NCI-H82 treated with DMSO at 0.1 percent for 48 hours (cell line): Measurements from ENCODE around the gene SEC24C.
"Not testable (repeated sequence)": the region's sequence is repeated elsewhere in the genome, so short reads cannot be mapped to it uniquely, and the experiment has no call there.

Source experiments
- DNase-seq: peaks from one replicate; lab custom pipeline; 2025; ENCODE audit not compliant: unreplicated experiment; lab: John Stamatoyannopoulos, UW

SEC24C gene

DNA sequence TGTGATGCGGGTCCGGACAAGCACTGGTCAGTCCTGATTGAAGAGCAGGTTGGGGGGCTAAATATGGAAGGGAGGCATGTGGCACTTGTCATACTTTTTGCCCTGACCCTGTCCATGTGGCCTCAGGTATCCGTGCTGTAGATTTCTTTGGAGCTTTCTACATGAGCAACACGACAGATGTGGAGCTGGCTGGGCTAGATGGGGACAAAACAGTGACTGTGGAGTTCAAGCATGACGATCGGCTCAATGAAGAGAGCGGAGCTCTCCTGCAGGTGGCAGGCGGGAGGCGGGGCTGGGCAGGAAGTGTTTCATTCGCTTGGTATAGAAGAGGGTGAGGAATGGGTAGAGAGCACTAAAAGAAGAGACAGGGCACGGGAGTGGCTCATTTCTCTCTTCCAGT lies 24.7 kb downstream of the SEC24C start:
- DNase-seq: no peak

DNA sequence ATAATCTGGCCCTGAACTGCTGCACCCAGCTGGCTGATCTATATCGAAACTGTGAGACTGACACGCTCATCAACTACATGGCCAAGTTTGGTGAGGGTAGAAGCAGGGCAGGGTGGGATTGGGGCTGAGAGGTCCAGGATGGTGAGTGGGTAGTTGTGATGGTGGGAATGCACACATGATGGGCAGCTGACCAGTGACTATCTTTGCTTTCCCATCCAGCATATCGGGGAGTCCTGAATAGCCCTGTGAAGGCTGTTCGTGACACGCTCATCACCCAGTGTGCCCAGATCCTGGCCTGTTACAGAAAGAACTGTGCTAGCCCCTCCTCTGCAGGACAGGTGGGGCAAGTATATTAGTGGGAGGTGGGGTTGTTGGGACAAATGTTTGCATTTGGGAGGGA lies 25.2 kb downstream of the SEC24C start:
- DNase-seq: no peak

DNA sequence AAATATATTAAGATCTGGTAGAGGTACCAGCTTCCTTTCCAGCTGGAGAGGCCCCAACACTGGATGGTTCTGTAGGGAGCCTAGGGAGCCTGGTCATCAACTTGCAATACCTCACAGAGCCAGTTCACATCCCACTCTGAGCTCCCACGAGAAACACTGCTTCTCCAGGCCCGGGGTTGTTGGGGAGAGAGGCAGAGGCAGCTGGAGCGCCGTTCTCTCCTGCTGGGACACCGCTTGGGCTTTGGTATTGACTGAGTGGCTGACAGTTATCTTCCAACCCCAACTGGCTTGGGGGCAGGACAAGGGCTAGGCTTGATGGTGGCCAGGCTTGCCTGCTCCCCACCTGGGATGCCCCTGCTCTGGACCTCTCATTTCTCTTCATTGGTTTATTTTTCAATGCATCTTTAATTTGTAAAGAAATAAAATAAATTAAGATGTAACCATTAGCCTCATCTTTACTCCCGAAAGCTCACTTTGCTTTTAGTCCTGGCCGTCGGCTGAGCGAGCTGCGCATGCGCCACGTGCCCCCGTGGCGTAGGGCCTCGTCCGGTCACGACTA lies 27.6 kb downstream of the SEC24C start:
- no peak for DNase-seq

DNA sequence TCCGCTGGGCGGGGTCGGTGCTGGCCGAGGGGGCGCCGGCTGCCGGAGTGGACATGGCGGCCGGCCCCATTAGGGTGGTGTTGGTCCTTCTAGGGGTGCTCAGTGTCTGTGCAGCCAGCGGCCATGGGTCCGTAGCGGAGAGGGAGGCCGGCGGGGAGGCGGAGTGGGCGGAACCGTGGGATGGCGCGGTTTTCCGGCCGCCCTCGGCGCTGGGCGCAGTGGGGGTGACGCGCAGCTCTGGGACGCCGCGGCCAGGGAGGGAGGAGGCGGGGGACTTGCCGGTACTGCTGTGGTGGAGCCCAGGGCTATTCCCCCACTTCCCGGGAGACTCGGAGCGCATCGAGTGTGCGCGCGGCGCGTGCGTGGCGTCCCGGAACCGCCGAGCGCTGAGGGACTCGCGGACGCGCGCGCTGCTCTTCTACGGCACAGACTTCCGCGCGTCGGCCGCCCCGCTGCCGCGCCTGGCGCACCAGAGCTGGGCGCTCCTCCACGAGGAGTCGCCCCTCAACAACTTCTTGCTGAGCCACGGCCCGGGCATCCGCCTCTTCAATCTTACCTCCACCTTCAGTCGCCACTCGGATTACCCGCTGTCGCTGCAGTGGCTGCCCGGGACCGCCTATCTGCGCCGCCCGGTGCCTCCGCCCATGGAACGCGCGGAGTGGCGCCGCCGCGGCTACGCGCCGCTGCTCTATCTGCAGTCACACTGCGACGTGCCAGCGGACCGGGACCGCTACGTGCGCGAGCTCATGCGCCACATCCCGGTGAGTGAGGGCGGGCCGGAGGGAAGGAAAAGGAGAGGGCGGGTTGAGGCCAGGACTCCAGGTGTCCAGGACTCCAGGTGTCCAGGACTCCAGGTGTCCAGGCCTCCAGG lies 28.3 kb downstream of the SEC24C start:
- DNase-seq: no peak

DNA sequence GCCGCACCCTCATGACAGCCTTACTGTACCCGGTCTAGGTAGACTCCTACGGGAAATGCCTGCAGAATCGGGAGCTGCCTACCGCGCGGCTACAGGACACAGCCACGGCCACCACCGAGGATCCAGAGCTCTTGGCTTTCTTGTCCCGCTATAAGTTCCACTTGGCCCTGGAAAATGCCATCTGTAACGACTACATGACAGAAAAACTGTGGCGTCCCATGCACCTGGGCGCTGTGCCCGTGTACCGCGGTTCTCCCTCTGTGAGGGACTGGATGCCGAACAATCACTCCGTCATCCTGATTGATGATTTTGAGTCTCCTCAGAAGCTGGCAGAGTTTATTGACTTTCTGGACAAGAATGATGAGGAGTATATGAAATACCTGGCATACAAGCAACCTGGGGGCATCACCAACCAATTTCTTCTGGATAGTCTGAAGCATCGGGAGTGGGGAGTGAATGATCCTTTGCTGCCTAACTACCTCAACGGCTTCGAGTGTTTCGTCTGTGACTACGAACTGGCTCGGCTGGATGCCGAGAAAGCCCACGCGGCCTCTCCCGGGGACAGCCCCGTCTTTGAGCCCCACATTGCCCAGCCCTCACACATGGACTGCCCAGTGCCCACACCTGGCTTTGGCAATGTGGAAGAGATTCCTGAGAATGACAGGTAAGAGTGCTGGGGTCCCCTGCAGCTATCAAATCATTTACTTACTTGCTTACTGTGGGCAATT lies 29.1 kb downstream of the SEC24C start:
- no peak for DNase-seq

DNA sequence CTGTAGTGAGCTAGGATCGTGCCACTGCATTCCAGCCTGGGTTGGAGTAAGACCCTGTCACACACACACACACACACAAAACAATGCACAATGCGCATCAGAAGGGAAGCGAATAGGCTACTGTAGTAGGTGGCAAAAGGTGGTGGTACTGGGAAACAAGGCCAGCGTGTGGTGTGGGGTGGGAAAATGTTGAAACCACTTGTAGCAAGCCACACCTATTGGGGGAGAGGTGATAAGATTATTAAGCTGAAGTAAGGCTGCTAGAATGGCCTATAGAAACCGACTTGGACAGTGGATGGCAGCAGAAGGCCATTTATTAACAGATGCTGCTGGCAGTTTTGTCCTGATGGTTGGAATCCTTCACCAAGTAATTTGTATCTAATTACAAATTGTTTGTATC lies 30.5 kb downstream of the SEC24C start:
- DNase-seq: no peak

DNA sequence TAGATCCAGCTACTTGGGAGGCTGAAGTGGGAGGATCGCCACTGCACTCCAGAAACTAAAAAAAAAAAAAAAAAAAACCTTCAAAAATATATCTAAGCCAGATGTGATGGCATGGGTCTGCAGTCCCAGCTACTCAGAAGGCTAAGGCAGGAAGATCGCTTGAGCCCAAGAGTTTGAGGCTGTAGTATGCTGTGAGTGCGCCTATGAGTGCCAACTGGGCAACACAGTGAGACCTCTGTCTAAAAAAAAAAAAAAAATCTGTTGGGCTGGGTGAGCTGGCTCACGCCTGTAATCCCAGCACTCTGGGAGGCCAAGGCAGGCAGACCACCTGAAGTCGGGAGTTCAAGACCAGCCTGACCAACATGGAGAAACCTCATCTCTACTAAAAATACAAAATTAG lies 34.8 kb downstream of the SEC24C start:
- DNase-seq: no peak

DNA sequence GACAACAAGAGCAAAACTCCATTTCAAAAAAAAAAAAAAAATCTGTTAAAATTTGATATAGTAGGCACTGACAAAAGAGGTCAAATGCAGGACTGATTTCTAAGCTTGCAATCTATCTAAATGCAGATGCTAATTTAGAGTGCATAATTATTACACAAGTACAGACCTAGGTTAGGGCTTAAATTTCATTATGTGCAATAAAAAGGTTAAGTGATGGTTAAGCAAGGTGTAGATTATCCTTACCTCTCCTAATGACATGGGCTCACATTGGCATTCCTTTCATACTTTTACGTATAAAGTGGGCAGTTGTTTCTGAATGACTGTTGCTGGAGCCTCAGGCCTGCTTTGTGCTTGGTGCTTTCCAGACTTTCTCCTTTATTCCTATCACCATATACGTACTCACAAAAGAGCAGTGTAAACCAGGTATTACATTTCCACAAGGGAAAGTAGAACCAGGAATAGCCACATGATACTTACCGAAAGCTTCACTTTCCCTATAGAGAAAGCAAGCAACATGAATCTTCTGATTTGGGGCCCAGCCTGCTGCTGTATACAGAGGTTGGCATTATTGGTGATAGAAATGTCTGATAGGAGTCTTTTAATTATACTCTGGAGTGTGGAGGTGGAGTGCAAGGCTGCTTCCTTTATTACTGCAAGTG lies 35.5 kb downstream of the SEC24C start:
- DNase-seq: no peak

DNA sequence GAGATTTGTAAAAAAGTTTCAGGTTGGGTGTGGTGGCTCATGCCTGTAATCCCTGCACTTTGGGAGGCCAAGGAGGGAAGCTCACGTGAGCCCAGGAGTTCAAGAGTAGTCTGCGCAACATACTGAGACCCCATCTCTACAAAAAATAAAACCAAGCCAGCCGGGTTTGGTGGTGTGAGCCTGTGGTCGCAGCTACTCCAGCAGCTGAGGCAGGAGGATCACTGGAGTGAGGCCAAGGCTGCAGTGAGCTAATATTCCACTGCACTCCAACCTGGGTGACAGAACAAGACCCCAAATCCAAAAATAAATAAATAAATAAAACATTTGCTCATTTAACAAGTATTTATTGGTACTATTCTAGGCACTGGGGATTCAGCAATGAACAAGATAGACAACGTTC lies 36.1 kb downstream of the SEC24C start:
- DNase-seq: no peak

DNA sequence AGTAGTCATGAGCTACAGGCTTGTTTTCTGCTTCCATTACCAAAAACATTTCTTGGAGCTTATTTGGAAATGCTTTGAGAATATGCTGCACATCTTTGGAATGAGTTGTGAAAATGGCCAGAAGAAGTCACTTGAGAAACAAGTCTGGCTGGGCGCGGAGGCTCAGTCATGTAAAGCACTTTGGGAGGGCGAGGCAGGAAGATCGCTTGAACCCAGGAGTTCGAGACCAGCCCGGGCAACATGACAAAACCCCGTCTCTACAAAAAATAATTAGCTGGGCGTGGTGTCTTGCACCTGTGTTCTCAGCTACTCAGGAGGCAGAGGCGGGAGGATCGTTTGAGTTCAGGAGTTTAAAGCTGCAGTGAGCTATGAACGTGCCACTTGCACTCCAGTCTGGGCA lies 36.8 kb downstream of the SEC24C start:
- DNase-seq: no peak

DNA sequence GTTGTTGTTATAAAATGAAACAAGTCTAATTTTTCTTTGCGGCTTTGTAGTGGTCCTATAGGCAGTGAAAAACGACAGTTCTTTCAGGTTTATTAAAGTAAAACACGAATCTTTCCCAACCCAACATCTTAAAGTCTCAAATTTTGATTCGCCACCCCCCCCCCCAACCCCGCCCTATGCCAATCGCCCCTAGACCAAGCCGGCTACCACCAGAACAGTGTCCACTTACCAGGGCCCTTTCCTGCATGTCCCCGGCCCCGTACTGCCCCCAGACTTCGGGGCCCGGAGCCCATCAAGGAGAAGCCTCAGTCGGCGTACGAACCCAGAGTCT lies 37.3 kb downstream of the SEC24C start:
- no peak for DNase-seq

DNA sequence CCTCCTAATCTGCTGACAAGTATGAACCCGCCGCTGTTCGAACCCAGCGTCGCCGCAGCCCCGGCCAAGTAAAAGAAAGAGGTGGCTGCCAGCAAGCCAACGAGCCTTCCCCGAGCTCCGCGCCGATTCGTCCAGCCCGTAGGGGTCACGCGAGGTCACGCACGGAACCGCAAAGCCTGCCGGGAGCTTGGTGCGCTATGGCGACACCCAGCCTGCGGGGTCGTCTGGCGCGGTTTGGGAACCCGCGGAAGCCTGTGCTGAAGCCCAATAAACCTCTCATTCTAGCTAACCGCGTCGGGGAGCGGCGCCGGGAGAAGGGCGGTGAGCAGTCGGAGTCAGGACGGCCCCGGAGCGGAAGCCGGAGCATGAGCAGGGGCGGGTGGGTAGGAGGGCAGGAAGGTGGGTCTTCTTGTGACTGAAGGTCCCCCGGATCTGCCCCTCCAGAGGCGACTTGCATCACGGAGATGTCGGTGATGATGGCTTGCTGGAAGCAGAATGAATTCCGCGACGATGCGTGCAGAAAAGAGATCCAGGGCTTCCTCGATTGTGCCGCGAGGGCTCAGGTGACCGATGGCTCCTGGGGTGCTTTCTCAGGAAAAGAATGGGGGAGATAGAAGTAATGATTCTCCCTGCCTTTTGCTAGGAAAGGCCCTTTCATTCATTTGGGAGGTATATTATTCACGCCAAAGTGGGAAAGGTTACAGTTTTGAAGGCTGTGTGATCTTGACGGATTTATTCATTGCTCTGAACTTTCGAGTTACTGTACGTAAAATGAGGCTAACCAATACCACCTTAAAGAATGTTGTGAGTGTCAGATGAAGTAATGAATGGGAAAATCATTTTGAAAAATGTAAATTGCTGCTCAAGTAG lies 37.9 kb downstream of the SEC24C start, which contains the start of gene CHCHD1:
Gene CHCHD1 (plus strand): TSS at position 170 of the 870 bp plus-strand sequence. CDS start 28 bp downstream, at position 198.
- DNase-seq: peak; percentile 22

DNA sequence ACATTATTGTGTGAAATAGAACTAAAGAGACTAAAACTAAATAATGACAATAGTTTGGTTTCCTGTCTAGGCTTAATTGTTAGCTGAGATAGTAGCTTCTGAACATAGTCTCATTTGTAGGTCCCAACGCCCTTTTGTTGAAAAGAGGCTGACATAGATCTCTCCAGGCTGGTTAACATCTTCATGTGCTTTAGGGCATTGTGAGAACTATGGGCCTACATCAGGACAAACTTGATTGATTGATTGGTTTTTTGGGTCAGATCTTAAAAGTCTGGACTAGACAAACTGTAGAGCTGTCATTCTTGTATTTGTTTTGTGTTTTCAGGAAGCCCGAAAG lies 38.5 kb downstream of the SEC24C start:
- DNase-seq: no peak

DNA sequence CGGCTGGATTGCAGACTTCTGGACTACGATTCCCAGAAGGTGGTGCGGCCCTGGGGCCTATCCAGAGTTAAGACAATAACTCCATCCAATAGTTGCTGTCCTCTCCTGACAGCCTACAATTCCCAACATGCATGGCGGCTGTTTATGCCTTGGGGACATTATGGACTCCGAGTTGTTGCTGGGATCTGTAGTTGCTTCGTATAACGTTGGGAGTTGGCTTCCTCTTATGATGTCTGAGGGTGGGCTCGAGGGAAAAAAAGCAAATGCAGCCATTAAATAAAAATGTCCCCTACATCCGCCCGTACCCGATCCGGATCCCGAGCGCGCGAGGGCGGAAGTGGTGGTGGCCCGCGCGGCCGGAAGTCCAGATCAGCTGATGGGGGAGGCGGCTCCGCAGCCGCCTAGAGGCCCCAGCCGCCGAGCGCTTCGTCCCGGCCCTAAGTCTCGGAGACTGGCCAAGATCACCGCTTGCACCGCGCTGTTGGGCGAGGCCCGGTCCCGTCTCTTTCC lies 41.1 kb downstream of the SEC24C start, which contains the start of gene ZSWIM8:
Gene ZSWIM8 (plus strand): TSS at position 396 of the 510 bp plus-strand sequence. CDS start 273 bp downstream, outside the sequence.
- peak; percentile 52 for DNase-seq

DNA sequence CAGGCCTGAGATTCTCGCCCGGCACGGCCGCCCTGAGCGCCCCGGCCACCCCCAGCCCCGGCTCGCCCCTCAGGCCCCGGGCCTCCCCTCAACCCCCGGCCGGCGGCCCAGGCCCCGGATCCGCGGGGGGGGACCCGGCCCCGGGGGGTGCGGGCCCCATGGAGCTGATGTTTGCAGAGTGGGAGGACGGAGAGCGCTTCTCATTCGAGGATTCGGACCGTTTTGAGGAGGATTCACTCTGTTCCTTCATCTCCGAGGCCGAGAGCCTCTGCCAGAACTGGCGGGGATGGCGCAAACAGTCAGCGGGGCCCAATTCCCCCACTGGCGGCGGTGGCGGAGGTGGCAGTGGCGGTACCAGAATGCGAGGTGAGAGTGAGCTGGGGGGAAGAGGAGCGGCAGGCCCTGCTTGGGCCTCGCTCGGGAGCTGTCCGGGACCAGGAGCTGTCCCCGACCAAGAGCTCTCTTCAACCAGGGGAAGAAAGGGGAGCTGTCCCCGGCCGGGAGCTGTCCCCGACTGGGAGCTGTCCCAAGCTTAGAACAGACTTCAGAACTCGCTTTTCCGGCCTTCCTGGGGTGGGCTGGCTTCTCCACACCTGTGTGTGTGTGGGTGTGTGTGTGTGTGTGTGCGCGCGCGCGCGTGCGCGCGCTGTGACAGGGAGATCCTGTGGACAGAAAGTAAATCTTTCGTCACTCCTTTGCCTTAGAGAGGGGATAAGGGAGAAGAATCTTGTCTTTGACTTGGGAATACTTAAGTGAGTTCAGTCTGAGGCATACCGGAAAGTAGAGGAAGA lies 41.7 kb downstream of the SEC24C start:
- no peak for DNase-seq

DNA sequence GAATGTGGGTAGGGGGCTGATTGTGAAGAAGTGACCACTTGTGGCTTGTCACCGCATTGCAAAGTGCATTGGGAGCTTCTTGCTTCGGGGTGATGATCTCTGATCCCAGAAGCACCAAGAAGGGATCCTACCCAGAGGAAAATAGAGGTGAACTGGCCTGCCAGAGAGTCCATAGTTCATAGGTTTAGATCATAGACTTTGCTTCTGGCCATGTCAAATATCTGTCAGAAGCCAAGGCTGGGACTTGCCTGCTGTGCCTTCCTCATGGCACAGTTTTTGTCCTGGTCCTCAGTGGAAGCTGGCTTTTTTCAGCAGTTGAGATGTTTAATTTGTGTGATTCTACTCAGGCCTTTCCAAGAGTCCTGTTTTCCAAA lies 42.3 kb downstream of the SEC24C start:
- no peak for DNase-seq

DNA sequence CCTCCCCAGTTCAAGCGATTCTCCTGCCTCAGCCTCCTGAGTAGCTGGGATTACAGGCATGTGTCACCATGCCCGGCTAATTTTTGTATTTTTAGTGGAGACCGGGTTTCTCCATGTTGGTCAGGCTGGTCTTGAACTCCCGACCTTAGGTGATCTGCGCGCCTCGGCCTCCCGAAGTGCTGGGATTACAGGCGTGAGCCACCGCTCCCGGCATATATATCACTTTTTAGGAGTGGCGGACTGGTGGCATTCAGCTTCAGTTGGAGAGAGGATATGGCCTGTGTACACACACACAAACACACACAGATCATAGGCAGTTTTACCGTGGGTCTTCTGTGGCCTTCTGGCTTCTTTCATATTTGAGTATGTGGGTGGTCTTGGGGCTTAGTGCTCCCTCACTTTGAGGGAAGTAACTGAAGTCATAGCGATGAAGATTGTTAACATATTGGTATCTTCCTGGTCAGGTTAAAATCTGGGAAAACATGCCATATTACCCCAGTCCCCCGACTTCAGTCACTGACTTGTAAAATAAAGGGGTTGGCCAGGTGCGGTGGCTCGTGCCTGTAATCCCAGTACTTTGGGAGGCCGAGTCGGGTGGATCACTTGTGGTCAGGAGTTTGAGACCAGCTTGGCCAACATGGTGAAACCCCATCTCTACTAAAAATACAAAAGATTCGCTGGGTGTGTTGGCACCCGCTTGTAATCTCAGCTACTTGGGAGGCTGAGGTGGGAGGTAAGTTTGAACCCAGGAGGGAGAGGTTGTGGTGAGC lies 43.0 kb downstream of the SEC24C start:
- DNase-seq: not testable (repeated sequence)

DNA sequence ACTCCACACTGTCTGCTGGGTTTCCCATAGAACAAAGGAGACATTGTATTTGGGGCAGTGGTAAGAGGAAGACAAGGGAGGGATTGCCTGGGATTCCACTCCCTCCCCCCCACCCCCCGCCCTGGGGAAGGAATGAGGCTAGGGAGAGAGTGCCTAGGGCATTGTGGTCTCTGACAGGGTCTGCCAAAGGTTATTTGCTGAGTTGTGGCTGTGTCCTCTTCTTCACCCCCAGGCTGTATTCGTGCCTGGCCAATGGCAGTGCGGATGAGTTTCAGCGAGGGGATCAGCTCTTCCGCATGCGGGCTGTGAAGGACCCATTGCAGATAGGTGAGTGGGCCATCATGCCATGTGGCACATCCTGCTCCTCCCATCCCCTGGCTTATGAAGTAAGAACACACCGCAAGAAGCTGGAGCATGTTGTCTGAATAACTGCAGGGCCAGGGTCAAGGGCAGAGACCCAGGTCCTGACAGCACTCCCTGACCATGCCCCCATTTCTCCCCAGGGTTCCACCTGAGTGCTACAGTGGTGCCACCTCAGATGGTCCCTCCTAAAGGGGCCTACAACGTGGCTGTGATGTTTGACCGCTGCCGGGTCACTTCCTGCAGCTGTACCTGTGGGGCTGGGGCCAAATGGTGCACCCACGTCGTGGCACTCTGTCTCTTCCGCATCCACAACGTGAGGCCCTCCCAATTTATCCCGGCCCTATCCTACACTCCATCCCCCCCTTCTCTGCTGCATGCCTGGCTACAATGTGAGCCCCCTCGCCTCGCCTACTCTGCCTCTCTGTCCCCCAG lies 44.9 kb downstream of the SEC24C start:
- no peak for DNase-seq
